ENCODE measurements around the gene EPHA6.

DNA sequence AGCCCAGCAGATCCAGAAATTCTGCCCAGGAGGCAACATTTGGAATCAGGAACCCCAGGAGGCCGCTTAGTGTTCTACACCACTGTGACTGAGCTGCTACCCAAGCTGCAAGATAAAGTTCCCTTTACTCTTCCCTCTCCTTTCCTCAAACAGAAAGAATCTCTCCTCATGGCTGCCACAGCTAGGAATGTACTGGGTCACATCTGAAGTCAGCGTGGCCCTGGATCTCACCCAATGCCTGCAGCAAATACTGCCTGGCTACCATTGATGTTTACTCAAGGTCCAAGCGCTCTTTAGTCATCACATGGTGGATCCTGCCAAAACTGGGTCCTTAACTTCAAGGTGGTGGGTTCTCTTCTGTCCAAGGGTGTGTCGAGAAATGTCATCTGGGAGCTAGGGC lies 382.7 kb downstream of the EPHA6 start:
- no peak for TF ChIP-seq ARNT (IDR thresholded peaks at IDR 0.05)
- TF ChIP-seq FOXM1 (IDR thresholded peaks at IDR 0.05; ENCODE audit: borderline replicate concordance): no peak
- no peak for TF ChIP-seq HDGF (IDR thresholded peaks at IDR 0.05; ENCODE audit: borderline replicate concordance)
- TF ChIP-seq BHLHE40 (IDR thresholded peaks at IDR 0.05; ENCODE audit: borderline replicate concordance): no peak
- no peak for TF ChIP-seq SP1 (IDR thresholded peaks at IDR 0.05)
- TF ChIP-seq CTBP1 (IDR thresholded peaks at IDR 0.05; ENCODE audit: borderline replicate concordance): no peak
- TF ChIP-seq TARDBP (IDR thresholded peaks at IDR 0.05): no peak
- no peak for TF ChIP-seq LEF1 (IDR thresholded peaks at IDR 0.05; ENCODE audit: borderline replicate concordance)
- TF ChIP-seq ZNF384 (IDR thresholded peaks at IDR 0.05): no peak
- no peak for TF ChIP-seq FOXK2 (IDR thresholded peaks at IDR 0.05)
- no peak for TF ChIP-seq SUZ12 (IDR thresholded peaks at IDR 0.05)
- no peak for TF ChIP-seq PKNOX1 (IDR thresholded peaks at IDR 0.05)
- no peak for TF ChIP-seq ELF4 (IDR thresholded peaks at IDR 0.05)
- no peak for TF ChIP-seq L3MBTL2 (conservative IDR thresholded peaks at IDR 0.05)

Measured in HEK293T (cell line).